ENCODE results near the gene LAMA3. TPM values are rescaled to one million over a fixed set of nuclear protein-coding genes. Genes with fewer than 3 reads are reported as not detected.

The LAMA3 gene
- total RNA-seq, 4 donors from 2014 or later, result 16.9 to 57.5 (median 48.3) TPM

DNA sequence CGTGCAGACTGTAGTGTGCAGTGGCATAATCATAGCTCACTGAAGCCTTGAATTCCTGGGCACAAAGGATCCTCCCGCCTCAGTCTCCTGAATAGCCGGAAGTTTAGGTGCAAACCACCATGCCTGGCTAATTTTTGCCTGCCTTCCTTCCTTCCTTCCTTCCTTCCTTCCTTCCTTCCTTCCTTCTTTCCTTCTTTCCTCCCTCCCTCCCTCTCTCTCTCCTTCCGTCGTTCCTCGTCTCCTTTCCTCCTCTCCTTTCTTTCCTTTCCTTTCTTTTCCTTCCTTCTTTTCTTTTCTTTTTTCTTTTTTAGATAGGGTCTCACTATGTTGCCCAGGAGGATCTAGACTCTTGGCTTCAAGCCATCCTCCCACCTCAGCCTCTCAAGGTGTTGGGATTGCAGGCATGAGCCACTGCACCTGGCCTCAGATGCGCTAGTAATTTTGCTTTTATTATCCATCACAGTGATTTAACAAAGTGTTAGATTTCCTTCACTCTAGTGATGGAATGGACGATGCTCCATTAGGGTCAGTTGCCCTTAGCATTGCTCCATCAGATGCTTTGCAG lies 20.0 kb upstream of the LAMA3 start:
- no peak for TF ChIP-seq CTCF (IDR thresholded peaks at IDR 0.05)
- no peak for DNase-seq (ENCODE audit: low spot score)
- no peak for ATAC-seq (ENCODE audit: low FRiP score)

GRCh38 chr18:23669804-23670405 lies 19.3 kb upstream of the LAMA3 start:
- DNase-seq (ENCODE audit: low spot score), result no peak
- no peak for TF ChIP-seq CTCF (IDR thresholded peaks at IDR 0.05)
- no peak for ATAC-seq (ENCODE audit: low FRiP score)

DNA sequence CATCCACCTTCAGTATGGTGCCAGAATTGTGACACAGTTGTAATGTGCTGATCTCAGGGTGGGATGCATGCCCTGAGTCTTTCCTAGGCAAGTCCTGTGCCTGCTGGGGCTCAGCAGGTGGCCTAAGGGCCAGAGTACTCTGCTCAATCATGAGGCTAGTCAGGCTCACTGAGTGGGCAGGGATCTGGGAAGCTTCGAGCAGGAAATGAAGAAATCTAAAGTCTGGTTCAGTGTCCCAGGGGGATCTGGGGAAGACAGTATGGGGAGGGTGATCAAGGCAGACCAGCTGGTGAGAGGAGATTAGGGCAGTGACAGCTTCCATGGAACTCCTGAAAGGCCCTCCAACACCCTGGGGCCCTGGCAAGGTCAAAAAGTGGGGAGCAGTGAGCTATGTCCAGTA lies 17.7 kb upstream of the LAMA3 start:
- DNase-seq (ENCODE audit: low spot score) (no peak), ATAC-seq (ENCODE audit: low FRiP score) (peak; percentile 26)
- TF ChIP-seq CTCF (IDR thresholded peaks at IDR 0.05), result no peak

DNA sequence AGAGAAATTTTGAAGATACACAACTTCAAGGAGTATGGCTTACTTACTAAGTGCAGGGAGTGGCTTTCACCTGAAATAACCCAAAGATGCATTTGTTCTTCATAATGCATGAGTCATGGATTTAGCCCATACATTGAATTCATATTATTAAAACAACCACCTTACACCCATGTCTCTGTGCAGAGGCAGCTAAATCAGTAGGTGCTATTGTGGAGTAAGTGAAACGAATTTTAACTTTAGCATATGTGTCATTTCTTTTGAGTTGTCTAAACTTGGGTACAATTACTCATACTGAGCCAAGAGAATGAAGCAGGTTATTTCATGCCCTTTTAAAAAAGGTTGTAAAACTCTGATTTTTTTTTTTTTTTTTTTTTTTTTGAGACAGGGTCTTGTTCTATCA lies 15.5 kb upstream of the LAMA3 start:
- no peak for ATAC-seq (ENCODE audit: low FRiP score)
- DNase-seq (ENCODE audit: low spot score), result no peak
- TF ChIP-seq CTCF (IDR thresholded peaks at IDR 0.05), result no peak

DNA sequence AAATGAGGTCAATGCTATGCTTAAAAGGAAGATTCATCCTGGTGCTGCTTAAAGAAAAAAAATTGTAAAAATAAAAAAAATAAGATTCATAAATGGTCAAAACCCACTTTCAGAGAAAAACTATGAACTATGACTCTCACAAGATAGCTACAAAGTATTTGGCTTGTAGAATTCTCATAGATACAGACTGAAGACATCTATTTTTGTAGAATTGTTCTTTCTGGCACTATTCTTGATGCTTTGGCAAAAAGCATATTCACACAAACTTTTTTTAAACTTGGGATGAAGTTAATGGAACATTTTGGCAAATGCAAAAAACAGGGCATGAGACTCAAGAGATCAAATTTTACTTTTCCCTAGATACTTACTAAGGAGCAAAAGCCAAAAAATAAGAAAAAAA lies 14.0 kb upstream of the LAMA3 start:
- ATAC-seq (ENCODE audit: low FRiP score), result no peak
- no peak for TF ChIP-seq CTCF (IDR thresholded peaks at IDR 0.05)

GRCh38 chr18:23675896-23676295 lies 13.4 kb upstream of the LAMA3 start:
- ATAC-seq (ENCODE audit: low FRiP score), result no peak
- TF ChIP-seq CTCF (IDR thresholded peaks at IDR 0.05), result no peak
- no peak for DNase-seq (ENCODE audit: low spot score)

More for the DNA sequence above, 14.0 kb upstream of the LAMA3 start:
- DNase-seq (ENCODE audit: low spot score), result no peak

DNA sequence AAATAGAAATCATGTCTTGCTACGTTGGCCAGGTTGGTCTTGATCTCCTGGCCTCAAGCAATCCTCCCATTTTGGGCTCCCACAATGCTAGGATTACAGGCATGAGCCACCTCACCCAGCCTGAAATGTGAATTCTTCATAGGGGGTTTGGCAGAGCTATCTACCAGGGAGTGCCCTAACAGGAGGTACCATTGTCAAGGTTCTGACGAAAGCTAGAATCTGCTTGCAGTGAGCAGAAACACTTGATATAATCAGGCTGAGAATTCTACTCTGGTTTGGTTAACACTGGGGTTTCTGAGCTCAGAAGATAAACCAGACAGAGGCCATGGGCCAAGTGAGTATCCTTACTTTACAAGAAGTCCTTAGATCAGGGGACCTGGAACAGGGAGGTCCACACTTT lies 7.2 kb upstream of the LAMA3 start:
- no peak for DNase-seq (ENCODE audit: low spot score)
- TF ChIP-seq CTCF (IDR thresholded peaks at IDR 0.05), result no peak
- no peak for ATAC-seq (ENCODE audit: low FRiP score)

Measured in omental fat pad (tissue), 4 donors.